NCI-H2081 treated with DMSO at 0.1 percent for 48 hours (cell line): ENCODE measurements around the gene MAP2K2.

Experiments
- DNase-seq: peaks from one replicate; lab custom pipeline; 2025; lab: John Stamatoyannopoulos, UW

Gene MAP2K2

GRCh38 chr19:4077800-4078684 lies 45.9 kb downstream of the MAP2K2 start:
- DNase-seq, result no peak

DNA sequence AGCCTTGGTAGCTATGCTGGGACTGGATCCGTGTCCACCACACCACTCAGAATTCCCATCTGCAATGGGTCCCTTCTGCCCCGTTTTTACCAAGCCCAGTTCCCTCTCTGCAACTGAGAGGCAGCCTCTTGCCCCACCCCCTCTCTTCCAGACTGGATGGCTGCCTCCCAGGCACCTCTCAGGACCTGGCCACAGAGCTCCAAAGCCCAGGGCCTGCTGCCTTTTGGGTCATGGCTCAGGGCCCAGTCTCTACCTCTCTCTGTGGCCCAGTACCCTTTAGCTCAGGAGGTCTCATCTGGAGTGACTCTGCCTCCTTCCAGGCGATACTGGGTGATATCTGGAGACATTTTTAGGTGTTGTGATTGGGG lies 46.9 kb downstream of the MAP2K2 start:
- DNase-seq, result no peak

GRCh38 chr19:4075373-4075772 lies 48.5 kb downstream of the MAP2K2 start:
- no peak for DNase-seq

- no peak for DNase-seq
These were observed 52.3 kb downstream of the MAP2K2 start for GRCh38 chr19:4071610-4072009.

GRCh38 chr19:4069331-4069959 lies 54.5 kb downstream of the MAP2K2 start:
- no peak for DNase-seq

GRCh38 chr19:4068047-4068966 lies 55.6 kb downstream of the MAP2K2 start:
- DNase-seq, result no peak

GRCh38 chr19:4067396-4068046 lies 56.4 kb downstream of the MAP2K2 start:
- no peak for DNase-seq

DNA sequence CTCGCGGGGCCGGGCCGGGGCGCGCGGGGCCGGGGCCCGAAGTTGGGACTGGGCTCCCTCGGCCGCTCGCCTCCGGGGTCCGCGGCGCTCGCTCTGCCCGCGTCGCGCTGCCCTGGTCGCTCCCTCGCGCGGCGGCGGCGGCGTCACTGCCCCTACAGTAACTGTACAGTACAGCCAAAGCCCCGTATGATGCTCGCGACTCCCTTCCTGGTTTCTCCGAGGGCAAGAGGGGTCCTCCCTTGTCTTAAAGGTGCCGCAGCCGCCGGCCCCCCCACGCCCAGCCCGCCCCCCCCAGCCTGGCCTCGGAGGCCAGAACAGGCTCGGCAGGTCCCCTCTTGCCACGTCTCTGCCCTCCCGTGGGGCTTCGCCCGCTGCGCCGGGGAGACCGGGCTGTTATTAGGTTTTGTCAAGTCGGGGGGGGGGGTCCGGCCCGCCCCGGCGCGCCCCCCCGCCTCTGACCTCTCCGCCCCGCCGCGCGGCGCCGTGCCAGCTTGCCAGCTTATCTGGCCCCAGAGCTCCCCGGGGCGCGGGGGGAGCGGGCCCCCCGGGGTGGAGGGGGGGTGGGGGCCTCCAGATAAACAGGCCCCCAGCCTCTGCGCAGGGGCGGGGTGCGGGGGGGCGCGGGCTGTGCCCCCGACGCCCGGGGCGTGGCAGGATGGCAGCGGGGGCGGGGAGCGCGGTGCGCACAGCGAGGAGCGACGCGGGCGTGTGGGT lies 57.1 kb downstream of the MAP2K2 start, which contains the start of gene ZBTB7A:
TSS of gene ZBTB7A (minus strand) at position 218 of the 714 bp plus-strand sequence. CDS start 11,667 bp downstream, outside the sequence.
- peak; percentile 2 for DNase-seq

DNA sequence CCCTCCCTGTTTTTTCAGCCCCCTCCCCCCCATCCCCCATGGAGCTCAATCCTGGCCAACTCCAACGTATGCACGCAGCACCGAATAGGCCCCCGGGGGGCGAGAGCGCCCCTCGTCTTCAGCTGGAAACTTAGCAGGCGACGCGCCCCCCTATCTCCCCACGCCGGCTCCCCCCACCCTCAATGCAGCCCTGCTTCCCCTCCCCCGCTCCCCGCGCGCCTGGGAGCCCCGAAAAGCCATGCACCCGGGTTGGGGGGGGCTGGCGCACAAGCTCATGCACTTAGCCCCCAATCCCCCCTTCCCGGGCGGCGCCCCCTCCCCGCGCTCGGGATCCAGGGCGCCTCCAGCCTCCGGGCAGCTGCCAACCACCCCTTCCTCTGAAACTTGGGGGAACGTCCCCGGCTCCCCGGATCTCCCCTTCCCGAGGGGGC lies 57.7 kb downstream of the MAP2K2 start:
- no peak for DNase-seq

GRCh38 chr19:4065430-4066175 lies 58.3 kb downstream of the MAP2K2 start:
- peak; percentile 59 for DNase-seq

DNA sequence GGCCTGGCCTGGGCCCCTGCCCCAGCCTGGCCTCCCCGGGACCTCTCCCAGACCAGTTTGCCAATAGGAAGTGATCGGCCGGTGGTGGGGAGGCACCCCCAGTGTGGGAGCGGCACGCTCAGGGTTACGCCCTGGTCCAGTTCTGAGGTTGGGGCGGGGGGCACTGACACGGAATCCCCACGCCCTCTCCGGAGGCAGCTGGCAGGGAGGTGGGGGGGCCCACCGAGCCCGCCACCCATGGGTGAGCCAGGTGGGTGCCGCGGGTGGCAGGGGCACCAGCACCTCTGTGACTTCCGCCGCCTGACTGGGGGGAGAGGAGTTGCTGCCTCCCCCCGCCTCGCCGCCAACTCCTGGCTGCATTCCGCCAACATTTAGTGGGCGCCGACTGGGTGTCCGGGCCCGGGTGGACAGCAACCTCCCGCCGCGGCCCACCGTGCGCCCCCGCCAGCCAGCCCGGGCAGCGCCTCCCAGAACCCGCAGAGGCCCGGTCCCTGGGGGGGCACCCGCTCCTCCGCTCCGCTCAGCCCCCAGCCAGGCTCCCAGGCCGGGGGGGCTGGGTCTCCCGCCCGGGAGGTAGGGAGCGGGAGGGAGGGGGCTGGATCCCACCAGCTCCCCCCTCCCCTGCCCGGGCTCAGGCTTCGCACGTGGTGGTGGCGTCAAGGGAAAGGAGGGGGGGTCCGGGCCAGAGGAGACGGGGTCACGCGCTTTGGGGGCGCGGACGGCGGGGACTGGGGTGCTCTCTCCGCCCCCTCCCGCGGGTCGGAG lies 59.2 kb downstream of the MAP2K2 start:
- DNase-seq, result no peak

DNA sequence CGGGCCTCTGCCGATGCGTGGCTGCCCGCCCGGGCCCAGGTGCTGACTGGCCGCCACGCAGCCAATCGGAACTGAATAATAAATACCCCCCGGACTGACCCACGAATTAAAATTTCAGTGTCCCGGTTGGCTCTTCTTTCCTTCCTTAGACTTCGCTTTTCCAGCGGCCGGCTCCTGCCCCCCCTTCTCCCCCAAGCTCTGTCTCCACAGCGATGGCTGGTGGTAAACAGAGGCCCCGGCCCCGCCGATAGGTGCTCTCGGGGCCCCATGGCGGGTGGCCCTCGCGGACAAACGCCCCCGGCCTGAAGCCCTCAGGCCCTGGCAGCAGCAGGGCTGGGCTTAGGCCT lies 59.8 kb downstream of the MAP2K2 start:
- DNase-seq, result no peak

DNA sequence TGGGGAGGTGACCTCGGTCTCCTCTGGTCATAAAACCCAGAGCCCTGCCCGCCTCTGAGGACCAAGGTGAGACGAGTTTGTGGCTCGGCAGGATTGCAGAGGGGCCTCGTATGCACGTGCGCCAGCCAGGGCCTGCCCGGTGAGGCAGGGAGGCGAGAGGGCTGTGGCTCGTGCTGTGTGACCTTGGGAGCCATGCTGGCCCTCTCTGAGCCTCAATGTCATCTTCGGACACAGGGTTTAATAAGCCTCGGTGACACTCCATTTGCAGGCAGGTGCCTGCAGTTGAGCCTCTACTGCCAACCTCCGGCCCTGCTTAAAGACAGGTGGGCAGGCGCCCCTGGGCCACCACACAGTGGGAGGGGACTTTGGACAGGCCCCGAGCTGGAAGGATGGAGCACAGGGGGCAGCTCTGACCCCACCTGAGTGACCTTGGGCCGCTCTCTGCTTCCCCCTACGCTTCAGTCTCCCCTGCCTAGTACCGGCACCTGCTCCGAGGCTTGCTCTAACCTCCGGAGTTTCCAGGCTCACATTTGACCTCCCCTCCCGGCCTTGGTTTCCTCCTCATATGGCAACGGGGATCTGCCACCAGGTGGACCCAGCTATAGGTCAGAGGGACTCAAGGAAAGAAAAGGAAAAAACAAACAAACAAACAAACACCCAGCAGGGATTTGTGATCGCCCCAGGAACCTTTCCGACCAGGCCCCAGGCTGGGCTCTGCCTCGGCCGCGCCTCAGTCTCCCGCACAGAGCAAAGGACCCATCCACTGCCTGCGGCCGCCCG lies 60.4 kb downstream of the MAP2K2 start:
- DNase-seq, result no peak

- DNase-seq, result no peak
These were observed 61.2 kb downstream of the MAP2K2 start for GRCh38 chr19:4062419-4063368.

DNA sequence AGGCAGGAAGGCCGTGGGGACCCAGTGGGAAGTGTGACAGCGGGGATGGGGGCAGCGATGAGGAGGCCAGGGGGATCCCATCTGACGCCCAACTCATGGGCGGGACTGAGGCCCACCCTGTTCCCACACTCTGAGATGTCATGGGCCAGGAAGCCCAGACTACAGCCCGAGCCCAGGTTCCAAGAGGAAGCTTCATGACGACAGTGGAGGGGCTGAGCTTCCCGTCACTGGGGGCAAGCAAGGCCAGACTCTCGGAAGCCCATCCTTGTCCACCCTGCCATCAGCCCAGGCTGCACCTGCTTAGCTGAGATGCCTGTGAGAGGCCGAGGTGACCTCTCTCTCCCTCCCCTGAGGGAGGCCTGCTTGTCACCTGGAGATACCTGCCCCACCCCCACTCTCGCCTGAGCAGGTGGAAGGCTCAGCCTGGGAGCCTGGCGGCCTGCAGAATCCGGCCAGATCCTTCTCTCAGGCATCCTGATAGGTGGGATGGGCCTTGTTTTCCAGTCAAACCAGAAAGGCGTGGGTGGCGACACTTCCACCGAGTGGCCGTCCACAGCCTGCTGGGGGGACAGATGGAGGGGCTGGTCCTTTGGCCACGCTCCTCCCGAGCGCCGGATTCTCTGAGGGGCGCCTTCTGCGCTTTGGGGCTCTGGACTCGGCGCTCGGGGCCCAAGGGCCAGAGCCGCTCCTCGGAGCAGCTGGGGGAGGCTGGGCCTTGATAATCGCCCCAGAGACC lies 62.1 kb downstream of the MAP2K2 start:
- no peak for DNase-seq

DNA sequence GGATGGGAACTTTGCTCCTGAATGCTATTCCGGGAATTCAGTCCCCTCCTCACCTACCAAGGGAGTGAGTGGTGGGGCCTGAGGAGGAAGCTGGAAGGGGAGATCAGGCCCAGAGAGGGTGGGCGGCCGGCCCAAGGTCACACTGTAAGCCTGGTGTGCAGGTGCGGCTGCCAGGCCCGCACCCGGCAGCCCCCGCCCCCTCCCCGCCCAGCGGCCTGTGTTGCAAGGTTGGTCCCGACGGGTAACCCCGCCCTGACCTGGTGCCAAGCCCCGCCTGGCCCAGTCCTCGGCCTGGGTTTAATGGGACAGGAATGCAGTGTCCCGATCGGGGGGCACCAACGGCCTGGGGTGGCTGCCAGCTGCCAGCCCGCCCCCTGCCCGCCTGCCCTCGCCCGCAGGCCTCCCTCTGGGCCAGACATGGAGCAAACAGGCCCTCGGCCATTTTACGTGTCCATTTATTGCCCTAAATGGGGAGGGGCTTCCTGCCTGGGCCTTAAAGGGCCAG lies 62.7 kb downstream of the MAP2K2 start:
- no peak for DNase-seq
